Diencephalon (tissue), 1 donor: Measurements from ENCODE around the gene ASAP2. TPM values are rescaled to one million over a fixed set of nuclear protein-coding genes. Genes with fewer than 3 reads are reported as not detected.

Experiments
- total RNA-seq: library from RNA; depleted of rRNA; stranded (reverse); fragments of >200 nt; gene quantifications from one replicate; pipeline ENCODE4 v1.2.3, GENCODE V29; 2014

Gene ASAP2
- total RNA-seq: 51.7 TPM

GRCh38 chr2:9205963-9206948 is at the start of gene ASAP2:
Gene ASAP2 (plus strand): TSS chr2:9206812. CDS start chr2:9207105, 293 bp downstream.

GRCh38 chr2:9423100-9423921 is 216.7 kb downstream of the ASAP2 start, which contains the start of the genes CPSF3 and ITGB1BP1:
Gene CPSF3 (plus strand): TSS chr2:9423654. CDS start chr2:9423774, 120 bp downstream.
Gene ITGB1BP1 (minus strand): TSS chr2:9423528. CDS start chr2:9418697, 4,831 bp downstream.

Other genes with a start within 250 kb of the ASAP2 start
- gene MBOAT2, start 203.1 kb upstream of the ASAP2 start, total RNA-seq: 114 TPM
- gene ITGB1BP1, start 216.7 kb downstream of the ASAP2 start, total RNA-seq: 60.0 TPM
- 33.7 TPM for gene CPSF3, start 216.8 kb downstream of the ASAP2 start, total RNA-seq